22Rv1 (cell line): ENCODE measurements around the gene CERT1.

Experiments used
- H3K27ac ChIP-seq: fragments of 450-650 bp; 2 replicates; pipeline ENCODE4 v1.5.1; 2017
- CTCF ChIP-seq: fragments of 450-650 bp; IDR thresholded peaks from 2 replicates; pipeline ENCODE4 v1.5.1; 2017; ENCODE audit warnings: mild to moderate bottlenecking
- ZFX ChIP-seq: fragments of 450-650 bp; IDR thresholded peaks from 2 replicates; pipeline ENCODE4 v1.6.1; 2017; ENCODE audit warnings: antibody characterized with exemption, borderline replicate concordance

The CERT1 gene

GRCh38 chr5:75380099-75380498, 131.3 kb downstream of the CERT1 start:
- no peak overlapping the region for H3K27ac ChIP-seq
- TF ChIP-seq ZFX, result no peak
- TF ChIP-seq CTCF, result no peak

GRCh38 chr5:75375414-75375813, 136.0 kb downstream of the CERT1 start:
- H3K27ac ChIP-seq, result no peak overlapping the region
- TF ChIP-seq CTCF (no peak), ZFX (no peak)

DNA sequence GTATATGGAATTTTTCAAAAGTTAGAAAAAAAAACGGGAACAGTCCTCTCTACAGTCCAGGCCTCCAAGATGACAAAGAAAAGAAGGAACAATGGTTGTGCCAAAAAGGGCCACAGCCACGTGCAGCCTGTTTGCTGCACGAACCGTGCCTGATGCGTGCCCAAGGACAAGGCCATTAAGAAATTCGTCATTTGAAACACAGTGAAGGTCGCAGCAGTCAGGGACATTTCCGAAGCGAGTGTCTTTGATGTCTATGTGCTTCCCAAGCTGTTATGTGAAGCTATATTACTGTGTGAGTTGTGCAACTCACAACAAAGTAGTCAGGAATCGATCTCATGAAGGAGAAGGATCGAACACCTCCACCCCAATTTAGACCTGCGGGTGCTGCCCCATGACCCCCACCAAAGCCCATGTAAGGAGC, 137.0 kb downstream of the CERT1 start:
- no peak overlapping the region for H3K27ac ChIP-seq
- no peak for TF ChIP-seq ZFX
- no peak for TF ChIP-seq CTCF

DNA sequence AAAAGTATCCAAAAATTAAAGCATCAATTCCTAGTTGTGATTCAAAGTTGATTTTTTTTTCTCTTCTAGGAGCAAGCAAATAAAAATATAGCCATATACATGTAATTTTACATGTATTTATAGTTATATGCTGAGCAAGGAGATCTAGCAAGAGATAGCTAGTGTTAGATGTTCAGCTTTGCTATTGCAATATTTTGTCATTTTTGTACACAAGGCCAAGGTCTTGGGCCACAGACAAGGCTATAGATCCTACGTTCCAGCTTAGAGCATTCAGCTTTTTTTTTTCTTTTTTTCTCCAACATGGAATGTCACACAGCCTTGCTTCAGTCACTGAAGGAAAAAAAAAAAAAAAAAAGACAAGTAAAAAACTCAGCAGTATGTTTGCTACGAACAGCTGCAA, 137.6 kb downstream of the CERT1 start:
- TF ChIP-seq ZFX (no peak), CTCF (no peak)
- H3K27ac ChIP-seq, result no peak overlapping the region

- no peak overlapping the region for H3K27ac ChIP-seq
- TF ChIP-seq ZFX (no peak), CTCF (no peak)
Measured at GRCh38 chr5:75368391-75368790, 143.0 kb downstream of the CERT1 start.

GRCh38 chr5:75367401-75367800, 144.0 kb downstream of the CERT1 start:
- TF ChIP-seq ZFX (no peak), CTCF (no peak)
- no peak overlapping the region for H3K27ac ChIP-seq

DNA sequence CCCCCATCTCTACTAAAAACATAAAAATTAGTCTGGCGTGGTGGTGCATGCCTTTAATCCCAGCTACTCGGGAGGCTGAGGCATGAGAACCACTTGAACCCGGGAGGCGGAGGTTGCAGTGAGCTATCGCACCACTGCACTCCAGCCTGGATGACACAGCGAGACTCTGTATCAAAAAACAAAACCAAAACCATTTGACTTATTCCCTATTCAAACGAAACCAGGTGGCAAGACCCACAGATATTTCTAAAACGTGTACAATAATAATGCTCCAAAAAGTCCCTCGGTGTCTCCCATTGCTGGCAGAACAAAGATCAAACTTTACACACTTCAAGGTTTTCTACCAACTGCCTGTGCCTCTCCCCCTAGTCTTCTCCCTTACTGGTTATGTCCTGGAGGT, 144.6 kb downstream of the CERT1 start:
- no peak for TF ChIP-seq CTCF
- no peak for TF ChIP-seq ZFX
- no peak overlapping the region for H3K27ac ChIP-seq
